WTC11 (cell line): ENCODE measurements around the gene RAPGEF1. TPM values are rescaled to one million over a fixed set of nuclear protein-coding genes. Genes with fewer than 3 reads are reported as not detected.

Source experiments
- ATAC-seq: fragments of 200-7000 bp; cut with Tn5 transposase; 2 replicates; pipeline ENCODE4 v1.10.0; 2021; ENCODE audit warnings: mild to moderate bottlenecking, moderate library complexity
- CTCF ChIA-PET: fragments of 300-600 bp; sonication (Branson Sonifier 250); formaldehyde crosslinking; loops from one replicate; lab custom pipeline; 2021; ENCODE audit warnings: antibody characterized with exemption; lab: Charles Lee
- POLR2A ChIA-PET: fragments of 350-600 bp; sonication (Branson Sonifier 250); formaldehyde crosslinking; loops from one replicate; lab custom pipeline; 2021; ENCODE audit warnings: antibody characterized with exemption; lab: Charles Lee
- DNase-seq: peaks from one replicate; pipeline ENCODE4 v3.0.0; 2021; ENCODE audit warnings: low spot score
- H3K27ac Mint-ChIP-seq: 2 replicates; pipeline ENCODE4 v1.8.0; 2021; ENCODE audit warnings: mixed read lengths
- H3K27me3 Mint-ChIP-seq: 2 replicates; pipeline ENCODE4 v1.8.0; 2021; ENCODE audit warnings: low read depth, mild to moderate bottlenecking, moderate library complexity, mixed read lengths
- H3K36me3 Mint-ChIP-seq: 2 replicates; pipeline ENCODE4 v1.8.0; 2021; ENCODE audit warnings: mixed read lengths
- H3K4me1 Mint-ChIP-seq: 2 replicates; pipeline ENCODE4 v1.8.0; 2022; ENCODE audit warnings: mixed read lengths
- H3K4me3 Mint-ChIP-seq: 2 replicates; pipeline ENCODE4 v1.8.0; 2021; ENCODE audit warnings: mild to moderate bottlenecking, moderate library complexity, mixed read lengths
- H3K9me3 Mint-ChIP-seq: 2 replicates; pipeline ENCODE4 v1.8.0; 2021; ENCODE audit warnings: mixed read lengths
- ESRRA ChIP-seq: sonication (generic); formaldehyde crosslinking; IDR thresholded peaks from 2 replicates; pipeline ENCODE4 v1.8.1; 2022; ENCODE audit warnings: mild to moderate bottlenecking, missing genetic modification reagents, borderline replicate concordance
- GABPB1 ChIP-seq: sonication (generic); formaldehyde crosslinking; IDR thresholded peaks from 2 replicates; pipeline ENCODE4 v1.8.1; 2023; ENCODE audit warnings: mild to moderate bottlenecking, missing genetic modification reagents
- GTF2I ChIP-seq: fragments of 250-450 bp; sonication (Bioruptor Pico); conservative IDR thresholded peaks from 2 replicates; pipeline ENCODE4 v1.4.0; 2021; ENCODE audit warnings: mild to moderate bottlenecking
- JAZF1 ChIP-seq: fragments of 250-450 bp; sonication (Bioruptor Pico); IDR thresholded peaks from 2 replicates; pipeline ENCODE4 v1.9.0; 2021; ENCODE audit warnings: moderate library complexity, mild to moderate bottlenecking, inconsistent platforms
- MYBL2 ChIP-seq: sonication (generic); formaldehyde crosslinking; IDR thresholded peaks from 2 replicates; pipeline ENCODE4 v1.8.1; 2023; ENCODE audit warnings: mild to moderate bottlenecking, moderate library complexity, missing genetic modification reagents
- NFYB ChIP-seq: sonication (generic); formaldehyde crosslinking; conservative IDR thresholded peaks from 2 replicates; pipeline ENCODE4 v1.8.0; 2022; ENCODE audit warnings: low read depth, missing genetic modification reagents
- NR2C2 ChIP-seq: sonication (generic); formaldehyde crosslinking; IDR thresholded peaks from 2 replicates; pipeline ENCODE4 v1.8.0; 2022; ENCODE audit warnings: mild to moderate bottlenecking, missing genetic modification reagents
- OVOL2 ChIP-seq: fragments of 250-450 bp; sonication (Bioruptor Pico); IDR thresholded peaks from 2 replicates; pipeline ENCODE4 v1.9.0; 2021; ENCODE audit warnings: mild to moderate bottlenecking, borderline replicate concordance
- SMAD3 ChIP-seq: sonication (generic); formaldehyde crosslinking; IDR thresholded peaks from 2 replicates; pipeline ENCODE4 v1.8.0; 2022; ENCODE audit warnings: missing genetic modification reagents, mild to moderate bottlenecking, borderline replicate concordance
- SOX15 ChIP-seq: fragments of 250-450 bp; sonication (Bioruptor Pico); IDR thresholded peaks from 2 replicates; pipeline ENCODE4 v1.9.0; 2021; ENCODE audit warnings: mild to moderate bottlenecking
- SP1 ChIP-seq: sonication (generic); formaldehyde crosslinking; conservative IDR thresholded peaks from 2 replicates; pipeline ENCODE4 v1.8.1; 2022; ENCODE audit warnings: missing genetic modification reagents
- total RNA-seq: library from RNA; stranded (reverse); gene quantifications from 3 replicates; pipeline ENCODE4 v1.2.3, GENCODE V29; 2021
- TF ChIP-seq, protein P1 (sequence below): sonication (generic); formaldehyde crosslinking; IDR thresholded peaks from 2 replicates; pipeline ENCODE4 v1.8.1; 2022; ENCODE audit warnings: mild to moderate bottlenecking, missing genetic modification reagents, moderate library complexity, borderline replicate concordance
- TF ChIP-seq, protein P2 (sequence below): sonication (generic); formaldehyde crosslinking; conservative IDR thresholded peaks from 2 replicates; pipeline ENCODE4 v1.8.1; 2023; ENCODE audit warnings: mild to moderate bottlenecking, low read depth, missing genetic modification reagents, moderate library complexity
- TF ChIP-seq, protein P3 (sequence below): fragments of 250-450 bp; sonication (Bioruptor Pico); IDR thresholded peaks from 2 replicates; pipeline ENCODE4 v1.9.0; 2021; ENCODE audit warnings: mild to moderate bottlenecking
- TF ChIP-seq, protein P4 (sequence below): sonication (generic); formaldehyde crosslinking; IDR thresholded peaks from 2 replicates; pipeline ENCODE4 v1.8.0; 2022; ENCODE audit warnings: mild to moderate bottlenecking, missing genetic modification reagents

RAPGEF1 gene
- total RNA-seq, 1 experiment from 2014 or later, result 66.2 TPM

DNA sequence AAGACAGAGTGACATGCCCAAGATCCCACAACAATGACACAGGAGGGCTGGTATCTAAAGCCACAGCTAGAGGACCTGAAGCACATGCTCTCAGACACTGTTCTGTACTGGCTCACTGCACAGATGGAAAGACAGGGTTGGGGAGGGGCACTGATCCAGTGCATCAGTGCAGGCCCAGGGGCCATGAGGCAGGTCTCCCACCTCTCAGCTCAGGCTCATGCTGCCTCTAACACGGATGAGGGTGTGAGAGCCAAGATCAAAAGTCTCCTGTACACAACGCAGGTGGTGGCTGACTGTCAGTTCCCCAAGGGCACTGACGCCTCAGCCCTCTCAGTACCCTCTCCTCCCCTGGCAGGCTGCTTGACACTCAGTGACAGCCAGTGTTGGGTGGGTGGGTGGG is 10.9 kb downstream of the RAPGEF1 start:
- Mint-ChIP-seq H3K9me3 (no peaks in the 10 kb centered on the region), H3K27ac (peak overlapping the region; percentile 66), H3K4me3 (no peak overlapping the region), H3K27me3 (no peaks in the 10 kb centered on the region), H3K4me1 (peaks cover 49% of the 10 kb centered on the region)
- TF ChIP-seq NFYB, result no peak
- TF ChIP-seq SP1 (CRISPR knock-in tag), result no peak
- TF ChIP-seq, all 79 proteins: peak for 0
- DNase-seq, result no peak
- CTCF ChIA-PET, result interaction anchor here (0.5 to 2.9 kb wide), 2 partner anchors 28 to 138 kb away, joined by 5 to 11 read pairs; no protein-coding TSS in a partner anchor
- peak; percentile 29; the same call in 1 of the 2 replicates for ATAC-seq
- H3K36me3 Mint-ChIP-seq, result peaks cover 4% of the 10 kb centered on the region; the same call in 1 of the 2 replicates
- POLR2A ChIA-PET, result interaction anchor here (0.5 to 0.6 kb wide), 2 partner anchors 10 to 409 kb away, joined by 5 read pairs; no protein-coding TSS in a partner anchor

DNA sequence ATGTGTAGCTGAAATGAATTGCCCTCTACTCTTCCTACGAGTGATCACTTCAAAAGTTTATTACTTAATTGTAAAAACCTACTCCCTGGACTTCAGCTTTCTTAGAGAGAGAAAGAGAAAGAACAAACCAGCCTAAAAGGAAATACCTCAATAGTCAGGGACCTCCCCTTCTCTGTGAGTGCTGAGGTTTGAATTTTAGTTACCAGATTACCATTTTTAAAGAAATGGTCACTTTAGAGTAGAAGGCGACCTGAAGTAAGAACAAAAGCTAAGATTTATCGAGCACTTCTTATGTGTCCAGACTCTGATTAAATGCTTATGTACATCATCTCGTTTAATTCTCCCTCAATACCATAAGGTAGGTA is 11.3 kb downstream of the RAPGEF1 start:
- DNase-seq (no peak), ATAC-seq (no peak)
- no peaks in the 10 kb centered on the region for H3K9me3 Mint-ChIP-seq
- POLR2A ChIA-PET, result interaction anchor here (0.5 to 0.6 kb wide), 2 partner anchors 9 to 408 kb away, joined by 5 read pairs; no protein-coding TSS in a partner anchor
- H3K4me1 Mint-ChIP-seq, result peaks cover 45% of the 10 kb centered on the region
- no peak overlapping the region for H3K4me3 Mint-ChIP-seq
- CTCF ChIA-PET, result interaction anchor here (0.5 to 2.9 kb wide), 3 partner anchors 27 to 137 kb away, joined by 5 to 11 read pairs (median 8); no protein-coding TSS in a partner anchor
- no peak for TF ChIP-seq JAZF1 (CRISPR knock-in tag)
- no peak for TF ChIP-seq SMAD3 (CRISPR knock-in tag)
- TF ChIP-seq, protein P1, sequence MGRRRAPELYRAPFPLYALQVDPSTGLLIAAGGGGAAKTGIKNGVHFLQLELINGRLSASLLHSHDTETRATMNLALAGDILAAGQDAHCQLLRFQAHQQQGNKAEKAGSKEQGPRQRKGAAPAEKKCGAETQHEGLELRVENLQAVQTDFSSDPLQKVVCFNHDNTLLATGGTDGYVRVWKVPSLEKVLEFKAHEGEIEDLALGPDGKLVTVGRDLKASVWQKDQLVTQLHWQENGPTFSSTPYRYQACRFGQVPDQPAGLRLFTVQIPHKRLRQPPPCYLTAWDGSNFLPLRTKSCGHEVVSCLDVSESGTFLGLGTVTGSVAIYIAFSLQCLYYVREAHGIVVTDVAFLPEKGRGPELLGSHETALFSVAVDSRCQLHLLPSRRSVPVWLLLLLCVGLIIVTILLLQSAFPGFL, result no peak
- TF ChIP-seq SOX15 (CRISPR knock-in tag), result no peak
- no peak for TF ChIP-seq MYBL2 (CRISPR knock-in tag)
- TF ChIP-seq GTF2I (CRISPR knock-in tag), result no peak
- TF ChIP-seq, protein P2, sequence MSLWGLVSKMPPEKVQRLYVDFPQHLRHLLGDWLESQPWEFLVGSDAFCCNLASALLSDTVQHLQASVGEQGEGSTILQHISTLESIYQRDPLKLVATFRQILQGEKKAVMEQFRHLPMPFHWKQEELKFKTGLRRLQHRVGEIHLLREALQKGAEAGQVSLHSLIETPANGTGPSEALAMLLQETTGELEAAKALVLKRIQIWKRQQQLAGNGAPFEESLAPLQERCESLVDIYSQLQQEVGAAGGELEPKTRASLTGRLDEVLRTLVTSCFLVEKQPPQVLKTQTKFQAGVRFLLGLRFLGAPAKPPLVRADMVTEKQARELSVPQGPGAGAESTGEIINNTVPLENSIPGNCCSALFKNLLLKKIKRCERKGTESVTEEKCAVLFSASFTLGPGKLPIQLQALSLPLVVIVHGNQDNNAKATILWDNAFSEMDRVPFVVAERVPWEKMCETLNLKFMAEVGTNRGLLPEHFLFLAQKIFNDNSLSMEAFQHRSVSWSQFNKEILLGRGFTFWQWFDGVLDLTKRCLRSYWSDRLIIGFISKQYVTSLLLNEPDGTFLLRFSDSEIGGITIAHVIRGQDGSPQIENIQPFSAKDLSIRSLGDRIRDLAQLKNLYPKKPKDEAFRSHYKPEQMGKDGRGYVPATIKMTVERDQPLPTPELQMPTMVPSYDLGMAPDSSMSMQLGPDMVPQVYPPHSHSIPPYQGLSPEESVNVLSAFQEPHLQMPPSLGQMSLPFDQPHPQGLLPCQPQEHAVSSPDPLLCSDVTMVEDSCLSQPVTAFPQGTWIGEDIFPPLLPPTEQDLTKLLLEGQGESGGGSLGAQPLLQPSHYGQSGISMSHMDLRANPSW (CRISPR knock-in tag), result no peak
- no peaks in the 10 kb centered on the region for H3K27me3 Mint-ChIP-seq
- H3K36me3 Mint-ChIP-seq, result peaks cover 4% of the 10 kb centered on the region; the same call in 1 of the 2 replicates
- H3K27ac Mint-ChIP-seq, result peak overlapping the region; percentile 66

DNA sequence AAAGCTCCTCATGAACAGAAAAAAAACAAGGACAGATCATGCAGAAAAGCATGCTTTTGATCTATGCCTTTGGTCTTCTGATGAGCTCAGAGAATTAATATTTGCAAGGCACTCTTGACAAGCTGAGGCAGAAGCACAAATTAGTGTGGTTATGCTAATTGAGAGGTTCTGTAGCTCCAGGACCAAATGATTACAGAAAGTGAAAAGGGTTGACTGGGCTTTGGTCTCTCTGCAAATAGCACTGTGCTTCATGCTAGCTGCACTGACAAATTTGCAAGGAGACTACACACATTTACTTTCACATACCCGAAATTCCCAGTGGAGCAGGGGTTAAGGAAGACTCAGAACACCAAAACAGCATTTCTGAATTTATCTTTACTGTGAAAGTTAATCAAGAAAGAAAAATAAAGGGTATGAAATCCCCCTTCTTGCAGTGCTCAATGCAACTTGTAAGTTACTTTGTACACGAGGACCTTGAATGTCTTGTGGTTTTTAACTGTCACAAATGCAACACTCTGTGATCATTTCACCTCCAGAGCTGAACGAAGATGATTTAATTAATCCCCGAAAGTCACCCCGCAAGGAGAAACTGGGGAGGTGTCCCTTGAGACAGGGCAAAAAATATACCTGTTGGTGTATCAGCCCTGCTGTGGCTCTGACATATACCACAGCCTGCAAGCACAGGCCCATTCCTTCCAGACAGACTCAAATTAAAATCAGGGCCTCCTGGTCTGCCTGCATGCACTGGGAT is 11.9 kb downstream of the RAPGEF1 start:
- ChIA-PET CTCF (interaction anchor here (1.5 to 2.9 kb wide), 3 partner anchors 27 to 137 kb away, joined by 3 to 11 read pairs (median 8); no protein-coding TSS in a partner anchor), POLR2A (interaction anchor here (0.5 to 1.4 kb wide), 3 partner anchors 9 to 408 kb away, joined by 3 to 5 read pairs (median 5); no protein-coding TSS in a partner anchor)
- H3K27ac Mint-ChIP-seq, result peak overlapping the region; percentile 75

More for the DNA sequence above, 11.9 kb downstream of the RAPGEF1 start:
- no peaks in the 10 kb centered on the region for H3K27me3 Mint-ChIP-seq
- no peak overlapping the region for H3K4me3 Mint-ChIP-seq
- DNase-seq, result no peak
- H3K36me3 Mint-ChIP-seq, result peaks cover 4% of the 10 kb centered on the region; the same call in 1 of the 2 replicates
- TF ChIP-seq, protein P3, sequence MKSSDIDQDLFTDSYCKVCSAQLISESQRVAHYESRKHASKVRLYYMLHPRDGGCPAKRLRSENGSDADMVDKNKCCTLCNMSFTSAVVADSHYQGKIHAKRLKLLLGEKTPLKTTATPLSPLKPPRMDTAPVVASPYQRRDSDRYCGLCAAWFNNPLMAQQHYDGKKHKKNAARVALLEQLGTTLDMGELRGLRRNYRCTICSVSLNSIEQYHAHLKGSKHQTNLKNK, result no peak
- TF ChIP-seq, protein P4, sequence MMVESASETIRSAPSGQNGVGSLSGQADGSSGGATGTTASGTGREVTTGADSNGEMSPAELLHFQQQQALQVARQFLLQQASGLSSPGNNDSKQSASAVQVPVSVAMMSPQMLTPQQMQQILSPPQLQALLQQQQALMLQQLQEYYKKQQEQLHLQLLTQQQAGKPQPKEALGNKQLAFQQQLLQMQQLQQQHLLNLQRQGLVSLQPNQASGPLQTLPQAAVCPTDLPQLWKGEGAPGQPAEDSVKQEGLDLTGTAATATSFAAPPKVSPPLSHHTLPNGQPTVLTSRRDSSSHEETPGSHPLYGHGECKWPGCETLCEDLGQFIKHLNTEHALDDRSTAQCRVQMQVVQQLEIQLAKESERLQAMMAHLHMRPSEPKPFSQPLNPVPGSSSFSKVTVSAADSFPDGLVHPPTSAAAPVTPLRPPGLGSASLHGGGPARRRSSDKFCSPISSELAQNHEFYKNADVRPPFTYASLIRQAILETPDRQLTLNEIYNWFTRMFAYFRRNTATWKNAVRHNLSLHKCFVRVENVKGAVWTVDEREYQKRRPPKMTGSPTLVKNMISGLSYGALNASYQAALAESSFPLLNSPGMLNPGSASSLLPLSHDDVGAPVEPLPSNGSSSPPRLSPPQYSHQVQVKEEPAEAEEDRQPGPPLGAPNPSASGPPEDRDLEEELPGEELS (CRISPR knock-in tag), result no peak
- TF ChIP-seq GABPB1 (CRISPR knock-in tag) (no peak), OVOL2 (CRISPR knock-in tag) (no peak), ESRRA (no peak), NR2C2 (no peak)
- TF ChIP-seq, all 79 proteins: peak for 0
- Mint-ChIP-seq H3K4me1 (peaks cover 41% of the 10 kb centered on the region), H3K9me3 (no peaks in the 10 kb centered on the region)
- ATAC-seq, result no peak; the same call in 1 of the 2 replicates
